Activated naive CD4-positive, alpha-beta T cell (primary cell): ENCODE results near the gene HDHD2.
"Not testable (repeated sequence)": the region's sequence is repeated elsewhere in the genome, so short reads cannot be mapped to it uniquely, and the experiment has no call there.

ENCODE experiments used
- DNase-seq, 4 experiments: peaks; one replicate each; lab custom pipeline; 2025; lab: John Stamatoyannopoulos, UW

The HDHD2 gene, protein sequence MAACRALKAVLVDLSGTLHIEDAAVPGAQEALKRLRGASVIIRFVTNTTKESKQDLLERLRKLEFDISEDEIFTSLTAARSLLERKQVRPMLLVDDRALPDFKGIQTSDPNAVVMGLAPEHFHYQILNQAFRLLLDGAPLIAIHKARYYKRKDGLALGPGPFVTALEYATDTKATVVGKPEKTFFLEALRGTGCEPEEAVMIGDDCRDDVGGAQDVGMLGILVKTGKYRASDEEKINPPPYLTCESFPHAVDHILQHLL

DNA sequence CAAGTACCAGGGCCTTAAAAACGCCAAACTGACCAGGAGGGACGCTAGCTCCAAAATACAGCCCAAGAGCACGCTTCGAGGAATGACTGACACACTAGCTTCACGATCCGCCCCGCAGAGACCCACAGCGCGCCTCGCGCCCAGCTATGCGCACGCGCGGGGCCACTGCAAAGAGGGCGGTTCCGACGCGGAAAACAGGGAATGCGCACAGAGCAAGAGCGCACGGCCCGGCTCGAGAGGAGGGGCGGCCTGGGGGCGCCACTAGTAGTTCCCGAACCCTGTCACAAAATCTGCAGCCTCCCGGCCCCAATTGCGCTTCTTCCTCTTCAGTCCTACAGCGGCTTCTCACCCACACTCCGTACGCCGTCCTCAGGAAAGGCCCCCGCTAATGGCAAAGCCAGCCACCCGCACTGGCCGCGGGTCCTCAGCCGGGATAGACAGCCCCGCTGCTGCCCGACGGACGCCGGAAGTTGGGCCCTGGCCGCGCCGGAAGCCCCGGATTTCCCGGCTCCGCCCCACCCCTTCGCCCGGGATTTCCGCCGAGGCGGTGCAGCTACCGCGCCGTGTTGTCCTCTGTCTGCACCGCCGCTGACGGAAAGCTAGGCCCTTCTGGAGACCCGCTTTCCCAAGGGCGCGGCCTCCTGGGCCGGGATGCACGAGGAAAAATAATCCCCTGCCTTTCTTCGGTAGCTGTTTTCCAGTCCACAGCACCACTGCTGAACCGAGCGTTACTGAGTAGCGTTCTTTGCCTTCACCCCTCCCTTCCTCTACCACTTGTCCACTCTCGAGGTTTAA lies at the start of gene HDHD2:
Gene HDHD2, minus strand, starts transcription at position 472 of the 795 bp plus-strand sequence. CDS start 14,061 bp downstream, outside the sequence.
- peak; percentile 46 to 70 (median 50) for DNase-seq

DNA sequence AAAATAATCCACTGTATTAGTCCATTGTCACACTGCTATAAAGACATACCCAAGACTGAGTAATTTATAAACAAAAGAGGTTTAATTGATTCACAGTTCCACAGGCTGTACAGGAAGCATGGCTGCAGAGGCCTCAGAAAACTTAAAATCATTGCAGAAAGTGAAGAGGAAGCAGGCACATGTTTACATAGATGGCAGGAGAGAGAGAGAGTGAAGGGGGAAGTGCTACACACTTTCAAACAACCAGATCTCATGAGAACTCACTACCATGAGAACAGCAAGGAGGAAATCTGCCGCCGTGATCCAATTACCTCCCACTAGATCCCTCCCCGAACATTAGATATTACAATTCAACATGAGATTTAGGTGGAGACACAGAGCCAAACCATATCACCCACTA lies 45.7 kb upstream of the HDHD2 start:
- DNase-seq = not testable (repeated sequence)

DNA sequence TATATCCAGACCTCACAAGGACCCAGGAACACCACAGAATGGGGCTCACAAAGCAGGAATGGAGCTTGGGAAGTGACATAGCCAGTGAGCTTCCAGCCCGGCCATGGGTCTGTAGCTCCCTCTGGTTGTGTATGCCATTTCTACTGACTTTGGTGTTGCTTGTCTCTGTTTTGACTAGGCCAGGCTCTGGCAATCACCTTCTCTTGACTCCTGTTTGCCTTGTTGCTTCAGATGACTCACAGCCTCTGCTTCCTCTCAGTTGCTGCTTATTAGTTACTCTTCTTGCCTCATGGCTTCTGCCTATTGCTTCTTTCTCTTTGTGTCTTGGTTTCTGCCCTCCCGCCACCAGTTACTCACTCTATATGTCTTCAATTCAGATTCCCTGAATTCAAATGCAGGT lies 41.7 kb upstream of the HDHD2 start:
- DNase-seq = no peak

DNA sequence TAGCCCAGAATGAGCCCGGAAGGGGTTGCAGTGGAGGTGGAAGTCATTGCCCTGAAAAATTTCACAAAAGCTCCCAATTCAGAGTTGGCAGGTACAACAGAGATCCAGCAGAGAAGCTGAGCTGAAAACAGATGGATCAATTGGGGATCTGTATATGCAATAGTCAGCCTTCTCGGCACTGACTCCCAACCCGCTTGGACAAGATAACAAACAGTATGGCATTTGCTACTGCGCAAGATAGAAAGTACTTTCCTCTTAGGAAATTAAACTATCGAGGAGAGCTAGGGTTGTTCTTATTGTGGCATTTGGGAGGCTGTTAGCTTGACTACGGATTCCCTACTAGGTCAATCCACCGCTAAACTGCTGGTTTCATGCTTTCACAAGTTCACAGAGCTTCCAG lies 37.4 kb upstream of the HDHD2 start:
- no peak for DNase-seq

DNA sequence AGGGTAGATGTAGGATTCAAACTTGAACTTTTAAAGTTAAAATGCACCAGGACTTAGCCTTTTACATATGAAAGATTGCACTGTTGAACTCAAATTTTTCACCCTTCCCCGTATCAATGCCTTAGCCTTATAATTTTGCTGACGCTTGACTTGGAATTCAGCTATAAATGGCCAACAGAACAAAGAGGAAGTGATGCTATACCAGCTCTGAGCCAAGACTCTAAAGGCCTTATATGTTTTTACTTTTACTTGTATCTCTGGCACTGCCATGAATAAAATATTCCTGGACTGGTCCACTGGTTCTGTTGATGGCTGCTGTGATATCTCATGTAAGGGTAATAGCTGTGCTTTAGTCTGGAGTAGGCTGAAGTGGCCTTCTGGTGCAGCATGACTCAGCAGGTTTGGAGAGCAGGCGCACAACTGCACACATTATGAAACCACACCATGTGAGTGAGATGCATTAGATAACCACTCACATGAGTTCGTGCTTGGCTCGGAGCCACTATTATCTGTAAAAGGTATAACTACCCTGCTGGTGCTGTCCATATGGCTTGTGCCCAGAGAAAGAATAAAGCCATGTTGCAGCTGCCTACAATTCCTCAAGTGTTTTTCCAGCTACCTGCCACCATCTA lies 34.2 kb upstream of the HDHD2 start:
- no peak for DNase-seq

DNA sequence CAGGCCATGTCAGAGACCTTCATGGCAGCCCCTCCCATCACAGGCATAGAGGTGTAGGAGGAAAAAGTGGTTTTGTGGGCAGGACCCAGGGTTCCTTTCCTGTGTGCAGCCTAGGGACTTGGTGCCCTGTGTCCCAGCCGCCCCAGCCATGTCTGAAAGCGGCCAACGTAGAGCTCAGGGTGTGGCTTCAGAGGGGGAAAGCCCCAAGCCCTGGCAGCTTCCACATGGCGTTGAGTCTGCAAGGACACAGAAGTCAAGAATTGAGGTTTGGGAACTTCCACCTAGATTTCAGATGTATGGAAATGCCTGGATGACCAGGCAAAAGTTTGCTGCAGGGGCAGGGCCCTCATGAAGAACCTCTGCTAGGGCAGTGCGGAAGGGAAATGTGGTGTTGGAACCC lies 31.9 kb upstream of the HDHD2 start:
- not testable (repeated sequence) for DNase-seq

DNA sequence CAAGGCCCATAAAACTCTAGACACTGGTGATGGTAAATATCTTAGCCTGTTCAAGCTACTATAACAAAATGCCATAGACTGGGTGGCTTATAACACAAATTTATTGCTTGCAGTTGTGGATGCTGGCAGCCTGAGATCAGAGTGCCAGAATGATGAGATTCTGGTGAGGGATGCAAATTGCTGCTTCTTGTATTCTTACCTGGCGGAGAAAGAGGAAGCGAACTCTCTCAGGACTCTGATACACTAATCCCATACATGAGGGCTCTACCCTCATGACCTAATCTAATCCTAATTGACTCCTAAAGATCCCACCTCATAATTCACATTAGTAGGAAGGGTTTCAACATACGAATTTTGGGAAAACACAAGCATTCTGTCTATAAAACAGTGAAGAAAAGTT lies 30.5 kb upstream of the HDHD2 start:
- no peak for DNase-seq

DNA sequence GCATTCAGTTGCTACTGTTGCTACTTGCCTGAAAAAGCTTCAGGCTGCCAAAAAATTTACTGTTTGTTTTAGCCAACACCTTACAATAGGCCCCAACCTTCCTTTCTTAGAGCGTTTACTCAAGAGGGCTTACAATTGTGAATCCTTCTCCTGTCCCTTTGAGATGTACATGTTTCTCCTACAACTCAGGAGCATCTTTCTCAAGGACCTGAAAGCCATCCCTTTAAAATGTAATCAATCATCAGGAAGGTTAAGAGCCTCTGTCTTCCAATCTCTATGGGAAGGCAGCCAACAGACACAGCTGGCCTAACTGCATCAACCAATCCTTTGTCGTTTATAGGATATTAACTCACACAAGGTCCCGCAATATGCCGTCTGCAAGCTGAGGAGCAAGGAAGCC lies 29.2 kb upstream of the HDHD2 start:
- no peak for DNase-seq

DNA sequence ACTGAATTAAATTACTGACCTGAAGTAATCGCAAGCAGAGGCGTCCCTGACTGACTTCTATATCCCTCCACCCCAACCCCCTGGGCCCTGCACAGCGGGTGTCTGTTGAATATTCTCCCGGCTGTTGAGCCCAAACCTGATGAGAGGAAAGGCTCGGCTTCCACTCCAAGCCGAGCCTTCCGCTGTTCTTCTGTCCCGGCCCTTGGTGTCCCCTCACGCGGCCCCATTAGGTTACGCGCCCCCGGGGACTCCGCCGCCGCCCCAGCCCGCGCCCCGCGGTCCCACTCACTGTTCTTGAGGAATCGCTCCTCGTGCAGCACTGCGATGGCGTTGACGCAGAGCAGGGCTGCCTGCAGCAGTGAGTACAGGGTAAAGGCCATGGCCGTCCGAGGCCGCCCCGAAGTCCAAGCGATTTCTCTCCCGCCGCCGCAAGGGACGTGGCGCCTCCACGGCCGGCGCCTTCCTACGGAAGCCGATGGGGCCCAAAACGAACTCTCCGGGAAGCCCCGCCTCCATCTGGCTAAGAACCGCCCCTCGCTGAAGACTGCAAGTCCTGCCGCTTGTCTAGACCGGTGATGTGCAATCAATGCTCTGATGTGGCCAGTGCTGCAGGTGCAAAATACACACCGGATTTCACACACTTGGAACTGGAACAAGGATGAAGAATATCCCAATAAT lies 25.7 kb upstream of the HDHD2 start, which contains the start of gene IER3IP1:
Gene IER3IP1, minus strand, starts transcription at position 467 of the 678 bp plus-strand sequence. Its CDS starts 87 bp downstream, at position 380.
- DNase-seq = peak; percentile 49 to 80 (median 70)

DNA sequence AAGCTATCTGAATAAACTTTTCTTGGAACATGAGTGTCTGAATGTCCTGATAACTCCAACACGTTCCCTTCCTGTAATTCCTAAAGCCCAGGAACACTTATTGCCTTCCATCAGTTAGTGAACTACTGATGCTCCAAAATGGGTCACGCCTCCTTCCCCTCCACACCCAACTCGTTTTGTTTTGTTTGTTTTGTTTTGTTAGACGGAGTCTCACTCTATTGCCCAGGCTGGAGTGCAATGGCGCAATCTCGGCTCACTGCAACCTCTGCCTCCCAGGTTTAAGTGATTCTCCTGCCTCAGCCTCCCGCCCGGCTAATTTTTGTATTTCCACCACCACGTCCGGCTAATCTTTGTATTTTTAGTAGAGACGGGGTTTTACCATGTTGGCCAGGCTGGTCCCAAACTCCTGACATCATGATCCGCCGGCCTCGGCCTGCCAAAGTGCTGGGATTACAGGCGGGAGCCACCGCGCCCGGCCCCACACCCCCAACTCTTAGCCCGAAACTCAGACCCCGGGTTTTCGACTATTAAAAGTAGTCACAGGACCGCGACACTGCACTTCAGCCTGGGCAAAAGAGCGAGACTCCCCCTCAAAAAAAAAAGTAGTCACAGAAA lies 25.1 kb upstream of the HDHD2 start:
- no peak for DNase-seq

DNA sequence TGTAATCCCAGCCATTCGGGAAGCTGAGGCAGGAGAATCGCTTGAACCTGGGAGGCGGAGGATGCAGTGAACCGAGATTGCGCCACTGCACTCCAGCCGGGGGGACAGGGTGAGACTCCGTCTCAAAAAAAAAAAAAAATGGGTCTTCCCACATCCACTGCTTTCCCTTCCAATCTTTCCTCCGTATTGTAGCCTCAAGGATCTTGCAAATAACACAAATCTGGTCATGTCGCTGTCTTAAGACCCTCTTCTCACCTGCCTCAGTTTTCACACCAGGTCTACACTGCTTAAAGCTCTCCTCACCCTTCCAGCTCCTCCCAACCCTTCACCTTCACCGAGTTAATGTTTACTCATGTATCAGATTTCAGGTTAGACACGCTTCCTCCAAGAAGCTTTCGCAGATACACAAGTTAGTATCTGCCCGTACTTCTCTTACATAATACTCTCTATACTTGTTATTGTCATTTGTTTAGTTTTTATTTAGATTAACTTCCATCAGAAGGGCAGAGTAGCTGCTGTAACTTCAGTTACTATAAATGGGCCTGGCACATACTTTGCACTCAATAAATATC lies 24.3 kb upstream of the HDHD2 start:
- DNase-seq = no peak

DNA sequence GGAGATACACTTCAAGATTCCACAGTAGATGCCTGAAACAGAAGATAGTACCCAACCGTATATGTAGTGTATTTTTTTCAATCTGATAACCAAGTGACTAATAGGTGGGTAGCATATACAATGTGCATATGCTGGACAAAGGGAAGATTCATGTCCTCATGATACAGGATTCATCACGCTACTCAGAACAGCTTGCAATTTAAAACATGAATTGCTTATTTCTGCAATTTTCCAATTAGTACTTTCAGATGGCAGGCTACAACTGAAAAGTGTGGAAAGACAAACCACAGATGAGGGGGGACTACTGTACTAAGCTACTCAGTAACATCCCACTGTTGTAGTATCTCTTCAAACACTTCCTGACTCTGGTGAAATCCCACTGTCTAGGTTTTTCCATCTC lies 22.2 kb upstream of the HDHD2 start:
- DNase-seq = no peak

DNA sequence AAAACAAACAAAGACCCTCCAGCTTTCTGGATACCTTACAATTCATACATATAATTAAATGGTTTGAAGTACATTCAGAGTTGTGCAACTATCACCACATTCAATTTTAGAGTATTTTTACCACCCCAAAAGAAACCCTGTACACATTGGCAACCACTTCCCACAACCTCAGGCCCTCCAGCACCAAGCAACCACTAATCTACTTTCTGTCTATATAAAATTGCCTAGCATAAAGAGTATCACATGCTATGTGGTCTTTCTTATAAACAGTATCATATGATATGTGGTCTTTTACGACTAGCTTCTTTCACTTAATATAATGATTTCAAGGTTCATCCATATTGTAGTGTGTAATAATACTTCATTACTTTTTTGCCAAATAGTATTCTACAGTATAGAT lies 18.6 kb upstream of the HDHD2 start:
- no peak for DNase-seq

DNA sequence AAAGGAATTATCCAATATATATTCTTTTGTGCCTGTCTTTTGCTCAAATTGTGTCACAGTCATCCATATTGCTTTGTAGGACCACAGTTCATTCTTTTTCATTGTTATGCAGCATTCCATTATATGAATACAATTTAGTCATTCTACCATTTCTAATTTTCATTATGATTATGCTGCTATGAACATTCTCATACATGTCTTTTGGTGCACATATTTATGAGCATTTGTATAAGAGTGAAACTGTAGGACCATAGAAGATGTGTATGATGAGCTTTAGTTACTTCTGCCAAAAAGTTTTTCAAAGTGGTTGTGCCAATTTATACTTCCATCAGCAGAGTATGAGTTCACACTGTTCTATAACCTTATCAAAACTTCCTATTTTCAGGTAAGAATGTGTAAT lies 18.2 kb upstream of the HDHD2 start:
- no peak for DNase-seq

DNA sequence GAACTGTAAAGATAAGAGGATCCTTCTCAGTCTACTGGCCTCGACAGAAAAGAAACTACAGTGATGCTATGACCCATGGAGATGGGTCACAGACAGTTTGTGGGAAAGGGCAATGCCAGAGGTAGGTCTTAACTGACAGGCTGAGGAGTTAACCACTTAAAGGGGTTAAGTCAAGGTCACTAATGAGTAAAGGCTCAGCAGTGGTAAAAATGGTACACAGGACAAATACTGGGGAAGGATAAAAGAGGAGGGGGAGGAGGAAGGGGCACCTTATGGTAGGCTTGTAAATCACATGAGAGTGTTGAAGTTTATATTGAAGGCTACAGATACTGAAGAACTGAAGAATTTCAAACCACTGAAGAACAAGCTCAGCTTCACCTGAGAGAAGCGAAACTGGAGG lies 16.0 kb upstream of the HDHD2 start:
- DNase-seq = no peak

DNA sequence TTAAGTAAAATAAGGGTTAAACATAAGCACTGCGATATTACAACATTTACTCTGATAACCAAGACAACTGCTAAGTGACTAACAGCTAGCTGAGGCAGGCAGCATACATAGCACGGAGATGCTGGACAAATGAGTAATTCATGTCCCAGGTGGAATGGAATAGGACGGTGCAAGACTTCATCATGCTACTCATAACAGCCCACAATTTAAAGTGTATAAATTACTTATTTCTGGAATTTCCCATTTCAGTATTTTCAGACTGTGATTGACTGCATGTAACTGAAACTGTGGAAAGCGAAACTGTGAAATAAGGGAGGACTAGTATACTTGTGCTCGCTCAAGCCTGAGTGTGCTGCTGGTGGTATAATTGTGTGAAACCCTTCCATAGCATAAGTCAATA lies 12.9 kb upstream of the HDHD2 start:
- no peak for DNase-seq

DNA sequence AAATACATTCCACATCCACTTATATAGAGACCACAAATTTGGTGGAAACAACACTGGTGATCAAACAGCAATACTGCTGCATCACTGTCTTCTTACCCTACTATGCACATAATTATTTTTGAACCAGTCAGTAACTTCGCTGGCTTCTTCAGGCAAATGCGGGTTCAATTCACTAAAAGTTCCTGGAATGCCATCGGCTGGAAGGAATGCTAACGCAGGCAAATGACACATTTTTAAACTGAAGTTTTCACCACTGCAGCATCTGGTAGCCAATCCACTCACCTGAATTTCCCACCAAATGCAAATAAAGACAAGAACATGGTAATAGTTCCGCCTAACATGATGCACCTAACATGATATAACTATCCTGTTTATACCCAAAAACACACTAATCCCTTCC lies 10.0 kb upstream of the HDHD2 start:
- DNase-seq = no peak

DNA sequence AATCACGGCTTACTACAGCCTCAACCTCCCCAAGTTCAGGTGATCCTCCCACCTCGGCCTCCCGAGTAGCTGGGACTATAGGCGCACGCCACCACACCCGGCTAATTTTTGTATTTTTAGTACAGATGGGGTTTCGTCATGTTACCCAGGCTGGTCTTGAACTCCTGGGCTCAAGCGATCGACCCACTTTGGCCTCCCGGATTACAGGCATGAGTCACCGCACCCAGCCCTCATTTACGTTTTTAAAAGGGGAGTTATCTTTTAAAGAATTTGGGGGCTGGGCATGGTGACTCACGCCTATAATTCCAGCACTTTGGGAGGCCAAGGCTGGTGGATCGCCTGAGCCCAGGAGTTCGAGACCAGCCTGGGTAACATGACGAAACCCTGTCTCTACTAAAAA lies 8.1 kb upstream of the HDHD2 start:
- DNase-seq = not testable (repeated sequence)

DNA sequence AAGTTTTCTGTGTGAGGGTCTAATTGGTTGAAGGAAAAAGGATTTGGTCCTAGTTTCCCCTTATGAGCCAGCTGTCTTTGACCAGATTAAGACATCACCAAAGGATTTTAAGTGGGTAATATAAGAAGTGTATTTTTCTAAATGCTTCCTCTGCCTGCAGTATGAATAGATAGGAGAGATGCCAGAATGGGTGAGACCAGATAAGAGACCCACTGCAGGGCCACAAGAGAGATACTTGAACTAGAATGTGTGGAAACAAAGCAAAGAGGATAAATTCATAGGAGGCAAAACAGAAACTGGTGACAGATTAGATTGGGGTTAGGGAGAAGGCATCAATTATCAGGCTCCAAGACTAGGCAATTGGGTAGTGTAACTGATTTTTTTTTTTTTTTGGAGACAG lies 1.1 kb upstream of the HDHD2 start:
- DNase-seq = no peak

DNA sequence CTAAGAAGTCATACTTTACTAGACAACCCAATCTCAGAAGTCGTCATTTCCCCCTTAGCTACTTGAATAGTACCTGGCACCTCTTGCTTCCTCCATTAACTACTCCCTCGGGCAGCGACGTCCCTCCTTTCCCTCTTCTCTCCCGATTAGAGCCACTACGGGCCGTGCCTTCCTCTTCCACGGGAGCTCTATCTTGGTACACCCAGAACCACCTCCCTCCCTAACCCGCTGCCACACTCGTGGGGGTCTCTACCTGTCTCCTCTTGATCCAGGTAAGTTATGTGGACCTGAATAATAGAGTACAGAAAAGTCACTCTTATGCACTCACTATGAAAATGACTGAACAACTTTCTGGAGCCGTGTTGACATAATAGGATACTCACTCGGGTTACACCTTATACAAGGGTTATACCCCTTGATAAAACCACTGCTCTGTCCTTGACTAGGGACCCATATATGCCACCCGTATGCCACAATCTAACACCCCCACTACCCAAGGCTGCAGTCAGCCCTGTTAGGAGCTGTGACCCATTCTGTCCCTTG lies 595 bp upstream of the HDHD2 start:
- DNase-seq = no peak

DNA sequence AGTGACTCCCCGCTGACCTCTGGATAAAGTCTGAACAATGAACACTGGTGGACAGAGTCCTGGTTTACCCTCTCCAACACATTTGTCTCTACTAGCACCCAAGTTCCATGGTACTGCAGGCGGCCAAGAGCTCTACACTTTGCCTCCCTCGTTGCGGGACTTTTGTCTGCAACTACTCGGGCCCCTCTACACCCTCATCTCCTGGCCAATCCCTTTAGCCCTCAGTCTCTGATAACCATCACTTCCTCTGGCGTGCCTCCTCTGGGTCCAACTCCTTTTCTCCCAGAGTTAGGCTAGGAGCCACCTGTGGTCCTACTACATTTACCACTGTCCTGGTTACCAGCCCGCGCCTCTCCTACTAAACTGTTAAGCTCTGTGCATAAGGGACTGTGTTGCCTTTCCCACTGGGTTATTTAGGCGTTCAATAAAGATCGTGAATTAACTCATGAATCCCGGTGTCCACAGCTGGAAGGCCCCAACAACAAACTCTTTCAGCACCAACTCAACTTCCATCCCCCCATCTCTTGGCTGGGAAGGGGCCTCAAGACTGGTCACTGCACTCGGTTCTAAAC lies 757 bp downstream of the HDHD2 start:
- no peak for DNase-seq
